K562 (cell line): ENCODE results near the gene TSGA10IP. TPM values are rescaled to one million over a fixed set of nuclear protein-coding genes. Genes with fewer than 3 reads are reported as not detected.

Experiments
- ATAC-seq: fragments of 200-7000 bp; cut with Tn5 transposase; 3 replicates; pipeline ENCODE4 v1.9.1; 2020; ENCODE audit warnings: moderate library complexity
- BruUV-seq: library from RNA; stranded (reverse); fragments of 400-500 nt; replicated peaks from 2 replicates; lab custom pipeline; 2021; lab: Mats Ljungman, UMichigan
- CTCF ChIA-PET: fragments of 300-600 bp; formaldehyde crosslinking; extraction: SDS; loops from one replicate; lab custom pipeline; 2021; ENCODE audit warnings: low intra/inter-chr PET ratio; lab: Yijun Ruan, JAX
- POLR2A ChIA-PET: fragments of 300-600, 350-650 bp; sonication (Branson Sonifier 250); formaldehyde crosslinking; extraction: SDS; loops from one replicate; lab custom pipeline; 2021; ENCODE audit warnings: antibody characterized with exemption, inconsistent platforms; lab: Yijun Ruan, JAX
- DNase-seq, 4 experiments: peaks; one replicate each; pipeline versions ENCODE4 v3.0.0 to v3.0.0-alpha.2; 2011 to 2018; ENCODE audit warnings: low spot score in 3 of 4, mixed read lengths in 3 of 4; ENCODE audit errors: extremely low read depth in 1 of 4
- FAIRE-seq: peaks from 2 replicates; lab custom pipeline; 2011; peaks lifted over from hg19 to GRCh38; lab: Jason Lieb, UNC
- H2AFZ ChIP-seq: 2 replicates; pipeline ENCODE4 v1.6.0; 2011; ENCODE audit warnings: low read depth, low read length, control low read depth, inconsistent platforms
- H3K27ac ChIP-seq: fragments of 200-600 bp; 3 replicates; pipeline ENCODE4 v1.8.0; 2011; ENCODE audit warnings: low read depth, mild to moderate bottlenecking, control low read depth, inconsistent platforms, low read length, moderate library complexity, mixed read lengths; ENCODE audit errors: extremely low read depth
- H3K27me3 ChIP-seq, 2 experiments: fragments of 300-600 bp in 1 of 2; 2 replicates in 1 of 2; 3 replicates in 1 of 2; pipeline versions ENCODE4 v1.6.0 to v1.8.0; 2011; ENCODE audit warnings: inconsistent platforms in 2 of 2, low read length in 2 of 2, mild to moderate bottlenecking in 1 of 2, mixed read lengths in 1 of 2, moderate library complexity in 1 of 2; ENCODE audit not compliant: control insufficient read depth in 2 of 2, insufficient read depth in 2 of 2
- H3K36me3 ChIP-seq: fragments of 300-600 bp; 3 replicates; pipeline ENCODE4 v1.8.0; 2011; ENCODE audit warnings: mild to moderate bottlenecking, low read length, inconsistent platforms; ENCODE audit not compliant: control insufficient read depth, insufficient read depth
- H3K4me1 ChIP-seq, 2 experiments: fragments of 200-600 bp in 1 of 2; replicated peaks in 1 of 2; 2 replicates in 1 of 2; 3 replicates in 1 of 2; pipeline versions ENCODE4 v1.5.1 to v1.8.0; 2011; ENCODE audit warnings: inconsistent platforms in 2 of 2, low read length in 2 of 2, mild to moderate bottlenecking in 1 of 2, mixed read lengths in 1 of 2, moderate library complexity in 1 of 2; ENCODE audit not compliant: control insufficient read depth in 2 of 2, insufficient read depth in 2 of 2
- H3K4me2 ChIP-seq: 2 replicates; pipeline ENCODE4 v1.6.1; 2011; ENCODE audit warnings: low read length, control low read depth, inconsistent platforms, mixed read lengths; ENCODE audit not compliant: insufficient read depth
- H3K4me3 ChIP-seq: fragments of 200-600 bp; sonication (generic), shearing (Covaris generic); 2 replicates; pipeline ENCODE4 v1.5.1; 2016; ENCODE audit warnings: control low read depth, inconsistent platforms
- H3K79me2 ChIP-seq: fragments of 200-600 bp; 3 replicates; pipeline ENCODE4 v1.8.0; 2011; ENCODE audit warnings: low read length, inconsistent platforms; ENCODE audit not compliant: control insufficient read depth, insufficient read depth
- H3K9ac ChIP-seq, 2 experiments: 2 replicates each; pipeline versions ENCODE4 v1.6.0 to v1.6.1; 2011; ENCODE audit warnings: low read depth in 2 of 2, low read length in 2 of 2, control low read depth in 1 of 2, inconsistent platforms in 1 of 2, mild to moderate bottlenecking in 1 of 2, mixed read lengths in 1 of 2; ENCODE audit not compliant: insufficient read depth in 1 of 2
- H3K9me1 ChIP-seq: one replicate; pipeline ENCODE4 v1.6.0; 2011; ENCODE audit warnings: inconsistent platforms, mild to moderate bottlenecking, low read length, moderate library complexity; ENCODE audit not compliant: control insufficient read depth, insufficient read depth
- H3K9me3 ChIP-seq: replicated peaks from 2 replicates; pipeline ENCODE4 v1.5.1; 2011; ENCODE audit warnings: low read depth, low read length, inconsistent platforms; ENCODE audit not compliant: control insufficient read depth, insufficient read depth
- H4K20me1 ChIP-seq: replicated peaks from 2 replicates; pipeline ENCODE4 v1.6.1; 2011; ENCODE audit warnings: low read length, inconsistent platforms, mixed read lengths; ENCODE audit not compliant: control insufficient read depth, insufficient read depth
- EP300 ChIP-seq: IDR thresholded peaks from 2 replicates; pipeline ENCODE4 v1.6.1; 2012; ENCODE audit warnings: low read length, improper control_type of control experiment
- HNRNPUL1 ChIP-seq: fragments of 200-400 bp; formaldehyde crosslinking; IDR thresholded peaks from 2 replicates; pipeline ENCODE4 v1.6.1; 2017; ENCODE audit warnings: low read length
- JUND ChIP-seq, 2 experiments: IDR thresholded peaks; 2 replicates in 1 of 2; 3 replicates in 1 of 2; pipeline ENCODE4 v1.6.1; 2011; ENCODE audit warnings: borderline replicate concordance in 2 of 2, low read depth in 2 of 2, low read length in 2 of 2, improper control_type of control experiment in 1 of 2, missing biosample characterization in 1 of 2, missing genetic modification characterization in 1 of 2, missing genetic modification reagents in 1 of 2
- NR2C2 ChIP-seq, 2 experiments: fragments of 200-800 bp in 1 of 2; sonication (Bioruptor generic) in 1 of 2; sonication (generic) in 1 of 2; formaldehyde crosslinking in 1 of 2; IDR thresholded peaks; 2 replicates each; pipeline versions ENCODE4 v1.6.1 to v1.8.0; 2016 to 2022; ENCODE audit warnings: mild to moderate bottlenecking in 1 of 2, missing compliant biosample characterization in 1 of 2, missing genetic modification characterization in 1 of 2, missing genetic modification reagents in 1 of 2
- PCBP2 ChIP-seq: fragments of 200-400 bp; formaldehyde crosslinking; IDR thresholded peaks from 2 replicates; pipeline ENCODE4 v1.6.1; 2018; ENCODE audit warnings: low read length, low read depth, mild to moderate bottlenecking, moderate library complexity; ENCODE audit not compliant: poor library complexity, severe bottlenecking
- RFX7 ChIP-seq: fragments of 250-450 bp; sonication (Bioruptor Pico); IDR thresholded peaks from 2 replicates; pipeline ENCODE4 v1.5.1; 2021; ENCODE audit warnings: mild to moderate bottlenecking
- SAFB ChIP-seq: fragments of 200-400 bp; formaldehyde crosslinking; IDR thresholded peaks from 2 replicates; pipeline ENCODE4 v1.6.1; 2017; ENCODE audit warnings: low read depth, low read length, borderline replicate concordance
- THRAP3 ChIP-seq: fragments of 450-650 bp; IDR thresholded peaks from 2 replicates; pipeline ENCODE4 v1.6.1; 2016; ENCODE audit warnings: mild to moderate bottlenecking, inconsistent platforms, borderline replicate concordance
- ZNF263 ChIP-seq: sonication (generic); formaldehyde crosslinking; IDR thresholded peaks from 2 replicates; pipeline ENCODE4 v1.8.0; 2022; ENCODE audit warnings: mild to moderate bottlenecking, missing genetic modification reagents, borderline replicate concordance
- ZNF584 ChIP-seq: fragments of 200-800 bp; sonication (Bioruptor generic); IDR thresholded peaks from 2 replicates; pipeline ENCODE4 v1.6.1; 2016; ENCODE audit warnings: low read depth, mild to moderate bottlenecking, missing genetic modification characterization, missing compliant biosample characterization
- ZNF785 ChIP-seq: fragments of 250-450 bp; sonication (Bioruptor Pico); IDR thresholded peaks from 2 replicates; pipeline ENCODE4 v1.4.0; 2020; ENCODE audit warnings: mild to moderate bottlenecking
- WGBS: fragments of 100-300 bp; shearing (Covaris generic); methylation state at CpG from one replicate; pipeline ENCODE4 v1.1.6; 2016; ENCODE audit warnings: low coverage, mixed read lengths; ENCODE audit not compliant: insufficient coverage; ENCODE audit errors: missing lambda C conversion rate; 5-methylcytosine and 5-hydroxymethylcytosine counted together
- in situ Hi-C: fragments of 300-500 bp; cut with MboI; formaldehyde crosslinking; loops from 4 replicates; pipeline ENCODE4 v1.15.0; 2018; ENCODE audit warnings: inconsistent platforms, mixed read lengths
- intact Hi-C: fragments of 100-400 bp; cut with micrococcal nuclease; formaldehyde crosslinking; loops from 2 replicates; pipeline ENCODE4 v1.14.2; 2022
- polyA plus RNA-seq, 8 experiments: library from polyadenylated mRNA; depleted of rRNA in 4 of 8; stranded (reverse) in 5 of 8; unstranded in 3 of 8; fragments of >200 nt; fragmentation: Nextera tagmentation in 2 of 8; fragmentation: Illumina TruSeq in 1 of 8; extraction: Ambion mirVana in 2 of 8; extraction: Trizol in 1 of 8; gene quantifications; 2 replicates each; pipeline versions ENCODE4 v1.2.1 to v1.2.3, GENCODE V29; 2011 to 2014; ENCODE audit warnings: inconsistent platforms in 1 of 8, missing spikeins in 1 of 8
- total RNA-seq, 7 experiments: library from RNA; depleted of rRNA in 6 of 7; stranded (reverse); fragments of >200 nt in 6 of 7; fragmentation: Illumina TruSeq in 2 of 7; extraction: Trizol in 2 of 7; gene quantifications; 2 replicates each; pipeline versions ENCODE4 v1.2.1 to v1.2.3, GENCODE V29; 2011 to 2021; ENCODE audit warnings: low replicate concordance in 1 of 7
- TF ChIP-seq, protein P1 (sequence below): sonication (generic); formaldehyde crosslinking; IDR thresholded peaks from 2 replicates; pipeline ENCODE4 v1.8.0; 2023; ENCODE audit warnings: missing genetic modification reagents, mild to moderate bottlenecking, borderline replicate concordance
- TF ChIP-seq, protein P2 (sequence below): fragments of 450-650 bp; formaldehyde crosslinking; IDR thresholded peaks from 2 replicates; pipeline ENCODE4 v1.4.0; 2020; ENCODE audit warnings: mild to moderate bottlenecking, moderate library complexity

The TSGA10IP gene
- total and polyA plus RNA-seq, 9 of the 15 experiments (the other 6 are each of a cell fraction or from before 2014, with no cell fraction given) = not detected

DNA sequence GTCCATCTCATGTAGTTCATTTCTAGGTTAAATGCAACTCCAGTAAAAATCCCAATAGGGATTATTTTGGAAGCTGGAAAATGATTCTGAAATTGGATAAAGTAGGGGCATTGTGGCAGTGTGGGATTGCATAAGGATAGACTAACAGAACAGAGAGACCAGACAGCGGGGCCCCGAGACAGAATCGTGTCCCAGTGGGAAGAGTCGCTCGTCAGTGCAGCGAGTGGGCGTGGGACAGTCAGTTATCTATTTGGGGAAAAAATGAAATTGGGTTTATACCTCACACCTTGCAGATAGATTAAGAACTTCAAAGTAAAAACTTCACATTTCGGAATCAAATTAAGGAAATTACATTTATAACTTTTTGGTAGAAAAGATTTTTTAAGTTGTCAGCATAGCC lies 26.8 kb downstream of the TSGA10IP start:
- FAIRE-seq = no peak
- Histone ChIP-seq H3K4me3 (no peak overlapping the region), H2AFZ (no peak overlapping the region), H3K36me3 (peaks cover 68% of the 10 kb centered on the region), H3K9me3 (no peaks in the 10 kb centered on the region), H3K27ac (no peak overlapping the region), H3K4me1 (peaks cover 0 to 14% of the 10 kb centered on the region in 2 experiments; a peak in 3 of 5 replicates), H4K20me1 (no peaks in the 10 kb centered on the region), H3K9me1 (no peaks in the 10 kb centered on the region), H3K27me3 (no peaks in the 10 kb centered on the region), H3K9ac (no peak overlapping the region), H3K79me2 (no peaks in the 10 kb centered on the region), H3K4me2 (no peak overlapping the region)
- 84% methylated on average over 8 of the region's 8 CpGs for WGBS
- BruUV-seq = no TSS peak
- DNase-seq = no peak
- in situ Hi-C loops (no loop called here), intact Hi-C loops (no loop called here)
- ChIA-PET CTCF (interaction anchor here (0.6 kb wide), 1 partner anchor 87 kb away, joined by 3 read pairs; no protein-coding TSS in a partner anchor), POLR2A (interaction anchor here (0.6 to 1.2 kb wide), 2 partner anchors 18 to 80 kb away, joined by 3 to 4 read pairs; no protein-coding TSS in a partner anchor)
- no peak for ATAC-seq
- no peak for TF ChIP-seq ZNF785
- TF ChIP-seq, protein P1, sequence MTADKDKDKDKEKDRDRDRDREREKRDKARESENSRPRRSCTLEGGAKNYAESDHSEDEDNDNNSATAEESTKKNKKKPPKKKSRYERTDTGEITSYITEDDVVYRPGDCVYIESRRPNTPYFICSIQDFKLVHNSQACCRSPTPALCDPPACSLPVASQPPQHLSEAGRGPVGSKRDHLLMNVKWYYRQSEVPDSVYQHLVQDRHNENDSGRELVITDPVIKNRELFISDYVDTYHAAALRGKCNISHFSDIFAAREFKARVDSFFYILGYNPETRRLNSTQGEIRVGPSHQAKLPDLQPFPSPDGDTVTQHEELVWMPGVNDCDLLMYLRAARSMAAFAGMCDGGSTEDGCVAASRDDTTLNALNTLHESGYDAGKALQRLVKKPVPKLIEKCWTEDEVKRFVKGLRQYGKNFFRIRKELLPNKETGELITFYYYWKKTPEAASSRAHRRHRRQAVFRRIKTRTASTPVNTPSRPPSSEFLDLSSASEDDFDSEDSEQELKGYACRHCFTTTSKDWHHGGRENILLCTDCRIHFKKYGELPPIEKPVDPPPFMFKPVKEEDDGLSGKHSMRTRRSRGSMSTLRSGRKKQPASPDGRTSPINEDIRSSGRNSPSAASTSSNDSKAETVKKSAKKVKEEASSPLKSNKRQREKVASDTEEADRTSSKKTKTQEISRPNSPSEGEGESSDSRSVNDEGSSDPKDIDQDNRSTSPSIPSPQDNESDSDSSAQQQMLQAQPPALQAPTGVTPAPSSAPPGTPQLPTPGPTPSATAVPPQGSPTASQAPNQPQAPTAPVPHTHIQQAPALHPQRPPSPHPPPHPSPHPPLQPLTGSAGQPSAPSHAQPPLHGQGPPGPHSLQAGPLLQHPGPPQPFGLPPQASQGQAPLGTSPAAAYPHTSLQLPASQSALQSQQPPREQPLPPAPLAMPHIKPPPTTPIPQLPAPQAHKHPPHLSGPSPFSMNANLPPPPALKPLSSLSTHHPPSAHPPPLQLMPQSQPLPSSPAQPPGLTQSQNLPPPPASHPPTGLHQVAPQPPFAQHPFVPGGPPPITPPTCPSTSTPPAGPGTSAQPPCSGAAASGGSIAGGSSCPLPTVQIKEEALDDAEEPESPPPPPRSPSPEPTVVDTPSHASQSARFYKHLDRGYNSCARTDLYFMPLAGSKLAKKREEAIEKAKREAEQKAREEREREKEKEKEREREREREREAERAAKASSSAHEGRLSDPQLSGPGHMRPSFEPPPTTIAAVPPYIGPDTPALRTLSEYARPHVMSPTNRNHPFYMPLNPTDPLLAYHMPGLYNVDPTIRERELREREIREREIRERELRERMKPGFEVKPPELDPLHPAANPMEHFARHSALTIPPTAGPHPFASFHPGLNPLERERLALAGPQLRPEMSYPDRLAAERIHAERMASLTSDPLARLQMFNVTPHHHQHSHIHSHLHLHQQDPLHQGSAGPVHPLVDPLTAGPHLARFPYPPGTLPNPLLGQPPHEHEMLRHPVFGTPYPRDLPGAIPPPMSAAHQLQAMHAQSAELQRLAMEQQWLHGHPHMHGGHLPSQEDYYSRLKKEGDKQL = no peak
- TF ChIP-seq, protein P2, sequence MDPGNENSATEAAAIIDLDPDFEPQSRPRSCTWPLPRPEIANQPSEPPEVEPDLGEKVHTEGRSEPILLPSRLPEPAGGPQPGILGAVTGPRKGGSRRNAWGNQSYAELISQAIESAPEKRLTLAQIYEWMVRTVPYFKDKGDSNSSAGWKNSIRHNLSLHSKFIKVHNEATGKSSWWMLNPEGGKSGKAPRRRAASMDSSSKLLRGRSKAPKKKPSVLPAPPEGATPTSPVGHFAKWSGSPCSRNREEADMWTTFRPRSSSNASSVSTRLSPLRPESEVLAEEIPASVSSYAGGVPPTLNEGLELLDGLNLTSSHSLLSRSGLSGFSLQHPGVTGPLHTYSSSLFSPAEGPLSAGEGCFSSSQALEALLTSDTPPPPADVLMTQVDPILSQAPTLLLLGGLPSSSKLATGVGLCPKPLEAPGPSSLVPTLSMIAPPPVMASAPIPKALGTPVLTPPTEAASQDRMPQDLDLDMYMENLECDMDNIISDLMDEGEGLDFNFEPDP (CRISPR knock-in tag) = no peak
- TF ChIP-seq NR2C2 (CRISPR knock-in tag; IDR thresholded peaks at IDR 0.05) = no peak
- TF ChIP-seq NR2C2 (tag; IDR thresholded peaks at IDR 0.05) = no peak
- no peak for TF ChIP-seq PCBP2
- no peak for TF ChIP-seq ZNF263 (CRISPR knock-in tag)
- TF ChIP-seq THRAP3 = no peak
- no peak for TF ChIP-seq RFX7 (CRISPR knock-in tag)
- no peak for TF ChIP-seq ZNF584 (CRISPR knock-in tag)
- TF ChIP-seq SAFB = no peak
- no peak for TF ChIP-seq JUND (IDR thresholded peaks at IDR 0.05; ENCODE audit: borderline replicate concordance, low read depth, low read length)
- TF ChIP-seq JUND (tag; IDR thresholded peaks at IDR 0.05; ENCODE audit: borderline replicate concordance, low read depth, low read length) = no peak
- no peak for TF ChIP-seq HNRNPUL1
- TF ChIP-seq EP300 = no peak
